ENCODE data around the gene PES1.
"Not testable (repeated sequence)": the region's sequence is repeated elsewhere in the genome, so short reads cannot be mapped to it uniquely, and the experiment has no call there.

Gene PES1

GRCh38 chr22:30626413-30626812 is 34.7 kb upstream of the PES1 start:
- H2AFZ ChIP-seq (ENCODE audit: low read length) = no peak overlapping the region
- no peaks in the 10 kb centered on the region for H3K9me2 ChIP-seq (replicated peaks; ENCODE audit: low read depth, low read length)
- TF ChIP-seq CTCF (conservative IDR thresholded peaks at IDR 0.05; ENCODE audit: low read length) (no peak; the same call in 1 of the 2 replicates), EZH2phosphoT487 (IDR thresholded peaks at IDR 0.05; ENCODE audit: borderline replicate concordance) (no peak)
- no peaks in the 10 kb centered on the region for H3K79me2 ChIP-seq (ENCODE audit: insufficient read depth, low read length)
- H3K4me1 ChIP-seq (ENCODE audit: insufficient read depth, low read length, poor library complexity, severe bottlenecking) = peaks cover 3% of the 10 kb centered on the region
- no peaks in the 10 kb centered on the region for H4K20me1 ChIP-seq (ENCODE audit: insufficient read depth, low read length, poor library complexity, severe bottlenecking)
- H3K4me3 ChIP-seq (ENCODE audit: low read length, poor library complexity, severe bottlenecking) = no peak overlapping the region
- H3K9ac ChIP-seq (ENCODE audit: low read depth, low read length, poor library complexity, severe bottlenecking) = no peak overlapping the region
- no peaks in the 10 kb centered on the region for H3K36me3 ChIP-seq (ENCODE audit: insufficient read depth, low read length)
- H3K4me2 ChIP-seq (ENCODE audit: low read depth, low read length, poor library complexity, severe bottlenecking) = no peak overlapping the region
- H3K27me3 ChIP-seq (ENCODE audit: insufficient read depth, low read length, poor library complexity, severe bottlenecking) = no peaks in the 10 kb centered on the region
- no peaks in the 10 kb centered on the region for H3F3A ChIP-seq (ENCODE audit: low read depth)
- H3K9me3 ChIP-seq (ENCODE audit: insufficient read depth, low read depth, low read length) = no peaks in the 10 kb centered on the region

GRCh38 chr22:30619909-30620308 is 28.2 kb upstream of the PES1 start:
- not testable (repeated sequence) for H3F3A ChIP-seq (ENCODE audit: low read depth); H3K79me2 ChIP-seq (ENCODE audit: insufficient read depth, low read length); H3K9me2 ChIP-seq (replicated peaks; ENCODE audit: low read depth, low read length); H3K4me2 ChIP-seq (ENCODE audit: low read depth, low read length, poor library complexity, severe bottlenecking); H3K9ac ChIP-seq (ENCODE audit: low read depth, low read length, poor library complexity, severe bottlenecking); H3K27me3 ChIP-seq (ENCODE audit: insufficient read depth, low read length, poor library complexity, severe bottlenecking); H3K9me3 ChIP-seq (ENCODE audit: insufficient read depth, low read depth, low read length); H2AFZ ChIP-seq (ENCODE audit: low read length); H4K20me1 ChIP-seq (ENCODE audit: insufficient read depth, low read length, poor library complexity, severe bottlenecking); H3K4me1 ChIP-seq (ENCODE audit: insufficient read depth, low read length, poor library complexity, severe bottlenecking); H3K36me3 ChIP-seq (ENCODE audit: insufficient read depth, low read length); H3K4me3 ChIP-seq (ENCODE audit: low read length, poor library complexity, severe bottlenecking)

- Histone ChIP-seq H3K79me2 (ENCODE audit: insufficient read depth, low read length) (no peaks in the 10 kb centered on the region), H4K20me1 (ENCODE audit: insufficient read depth, low read length, poor library complexity, severe bottlenecking) (no peaks in the 10 kb centered on the region), H3K4me2 (ENCODE audit: low read depth, low read length, poor library complexity, severe bottlenecking) (no peak overlapping the region), H2AFZ (ENCODE audit: low read length) (no peak overlapping the region), H3K4me1 (ENCODE audit: insufficient read depth, low read length, poor library complexity, severe bottlenecking) (no peaks in the 10 kb centered on the region), H3F3A (ENCODE audit: low read depth) (no peaks in the 10 kb centered on the region), H3K36me3 (ENCODE audit: insufficient read depth, low read length) (no peaks in the 10 kb centered on the region), H3K9me2 (replicated peaks; ENCODE audit: low read depth, low read length) (no peaks in the 10 kb centered on the region), H3K9me3 (ENCODE audit: insufficient read depth, low read depth, low read length) (no peaks in the 10 kb centered on the region), H3K27me3 (ENCODE audit: insufficient read depth, low read length, poor library complexity, severe bottlenecking) (no peaks in the 10 kb centered on the region), H3K4me3 (ENCODE audit: low read length, poor library complexity, severe bottlenecking) (no peak overlapping the region), H3K9ac (ENCODE audit: low read depth, low read length, poor library complexity, severe bottlenecking) (no peak overlapping the region)
- TF ChIP-seq EZH2phosphoT487 (IDR thresholded peaks at IDR 0.05; ENCODE audit: borderline replicate concordance) (no peak), CTCF (conservative IDR thresholded peaks at IDR 0.05; ENCODE audit: low read length) (no peak)
These were observed 26.1 kb upstream of the PES1 start for GRCh38 chr22:30617819-30618218.

- H3K27me3 ChIP-seq (ENCODE audit: insufficient read depth, low read length, poor library complexity, severe bottlenecking) = no peaks in the 10 kb centered on the region
- H2AFZ ChIP-seq (ENCODE audit: low read length) = no peak overlapping the region
- no peak overlapping the region for H3K9ac ChIP-seq (ENCODE audit: low read depth, low read length, poor library complexity, severe bottlenecking)
- no peaks in the 10 kb centered on the region for H3K9me3 ChIP-seq (ENCODE audit: insufficient read depth, low read depth, low read length)
- no peak overlapping the region for H3K4me2 ChIP-seq (ENCODE audit: low read depth, low read length, poor library complexity, severe bottlenecking)
- no peaks in the 10 kb centered on the region for H3K9me2 ChIP-seq (replicated peaks; ENCODE audit: low read depth, low read length)
- H3F3A ChIP-seq (ENCODE audit: low read depth) = no peaks in the 10 kb centered on the region
- TF ChIP-seq CTCF (conservative IDR thresholded peaks at IDR 0.05; ENCODE audit: low read length) = no peak
- TF ChIP-seq EZH2phosphoT487 (IDR thresholded peaks at IDR 0.05; ENCODE audit: borderline replicate concordance) = no peak
- H3K36me3 ChIP-seq (ENCODE audit: insufficient read depth, low read length) = no peaks in the 10 kb centered on the region
- H3K4me1 ChIP-seq (ENCODE audit: insufficient read depth, low read length, poor library complexity, severe bottlenecking) = no peaks in the 10 kb centered on the region
- no peaks in the 10 kb centered on the region for H3K79me2 ChIP-seq (ENCODE audit: insufficient read depth, low read length)
- no peaks in the 10 kb centered on the region for H4K20me1 ChIP-seq (ENCODE audit: insufficient read depth, low read length, poor library complexity, severe bottlenecking)
- H3K4me3 ChIP-seq (ENCODE audit: low read length, poor library complexity, severe bottlenecking) = no peak overlapping the region
These were observed 23.8 kb upstream of the PES1 start for GRCh38 chr22:30615543-30615954.
